H1 (cell line): ENCODE results near the gene UGT1A8. TPM values are rescaled to one million over a fixed set of nuclear protein-coding genes. Genes with fewer than 3 reads are reported as not detected.

ENCODE experiments used
- CTCF ChIA-PET: fragments of 300-600 bp; sonication (Branson Sonifier 250); formaldehyde crosslinking; loops from one replicate; lab custom pipeline; 2021; ENCODE audit not compliant: partially characterized antibody; lab: Charles Lee
- POLR2A ChIA-PET: fragments of 300-600 bp; sonication (Branson Sonifier 250); formaldehyde crosslinking; loops from one replicate; lab custom pipeline; 2021; ENCODE audit warnings: inconsistent platforms; ENCODE audit not compliant: partially characterized antibody; lab: Charles Lee
- DNase-seq, 2 experiments: peaks; one replicate each; pipeline versions ENCODE4 v3.0.0 to v3.0.0-alpha.2; 2010 to 2022; ENCODE audit warnings: low spot score in 2 of 2, low read depth in 1 of 2, mixed read lengths in 1 of 2
- FAIRE-seq: peaks from 2 replicates; lab custom pipeline; 2011; peaks lifted over from hg19 to GRCh38; lab: Jason Lieb, UNC
- H2AFZ ChIP-seq: 2 replicates; pipeline ENCODE4 v1.8.1; 2012; ENCODE audit warnings: low read length, inconsistent platforms
- H2AK5ac ChIP-seq: 2 replicates; pipeline ENCODE4 v1.6.1; 2013; ENCODE audit warnings: low read depth, low read length
- H2BK120ac ChIP-seq: replicated peaks from 2 replicates; pipeline ENCODE3; 2013; ENCODE audit warnings: low read depth, low read length, inconsistent platforms
- H2BK12ac ChIP-seq: 2 replicates; pipeline ENCODE4 v1.6.1; 2013; ENCODE audit warnings: low read depth, low read length
- H2BK15ac ChIP-seq: 2 replicates; pipeline ENCODE4 v1.6.1; 2013; ENCODE audit warnings: low read length
- H2BK20ac ChIP-seq: 2 replicates; pipeline ENCODE4 v1.6.1; 2013; ENCODE audit warnings: low read length
- H2BK5ac ChIP-seq: 2 replicates; pipeline ENCODE4 v1.6.1; 2013; ENCODE audit warnings: low read depth, low read length
- H3K14ac ChIP-seq: 2 replicates; pipeline ENCODE4 v1.6.1; 2013; ENCODE audit warnings: inconsistent platforms; ENCODE audit not compliant: insufficient read length
- H3K18ac ChIP-seq: 2 replicates; pipeline ENCODE4 v1.6.1; 2013; ENCODE audit warnings: low read length; ENCODE audit errors: extremely low read depth
- H3K23ac ChIP-seq: 2 replicates; pipeline ENCODE4 v1.6.1; 2013; ENCODE audit warnings: inconsistent platforms; ENCODE audit not compliant: insufficient read length
- H3K23me2 ChIP-seq: 2 replicates; pipeline ENCODE4 v1.6.1; 2013; ENCODE audit warnings: low read depth, low read length
- H3K27ac ChIP-seq: 2 replicates; pipeline ENCODE4 v1.6.1; 2011; ENCODE audit warnings: low read depth, low read length, inconsistent platforms
- H3K27me3 ChIP-seq, 4 experiments: replicated peaks in 1 of 4; 1 replicate in 1 of 4; 2 replicates in 3 of 4; pipeline versions ENCODE4 v1.6.1 to v1.8.1; 2011 to 2013; ENCODE audit warnings: low read length in 3 of 4, mild to moderate bottlenecking in 3 of 4, inconsistent platforms in 2 of 4, mixed read lengths in 2 of 4, moderate library complexity in 1 of 4; ENCODE audit not compliant: control insufficient read depth in 3 of 4, insufficient read depth in 3 of 4; ENCODE audit errors: extremely low read depth in 1 of 4
- H3K36me3 ChIP-seq, 4 experiments: 2 replicates each; pipeline versions ENCODE4 v1.6.1 to v1.8.1; 2011 to 2013; ENCODE audit warnings: mild to moderate bottlenecking in 4 of 4, low read length in 3 of 4, moderate library complexity in 2 of 4, control low read depth in 1 of 4, inconsistent platforms in 1 of 4; ENCODE audit not compliant: insufficient read depth in 4 of 4, control insufficient read depth in 2 of 4
- H3K4ac ChIP-seq: replicated peaks from 2 replicates; pipeline ENCODE3; 2013; ENCODE audit warnings: low read length, low read depth, mixed read lengths, inconsistent platforms; ENCODE audit not compliant: insufficient read length
- H3K4me1 ChIP-seq, 4 experiments: replicated peaks in 1 of 4; 1 replicate in 1 of 4; 2 replicates in 3 of 4; pipeline versions ENCODE4 v1.6.1 to v1.8.1; 2011 to 2013; ENCODE audit warnings: low read length in 3 of 4, inconsistent platforms in 2 of 4, mixed read lengths in 1 of 4; ENCODE audit not compliant: insufficient read depth in 4 of 4, control insufficient read depth in 3 of 4
- H3K4me2 ChIP-seq, 2 experiments: 2 replicates each; pipeline versions ENCODE4 v1.6.1 to v1.8.1; 2011 to 2013; ENCODE audit warnings: low read depth in 2 of 2, low read length in 2 of 2, control low read depth in 1 of 2, inconsistent platforms in 1 of 2, mild to moderate bottlenecking in 1 of 2; ENCODE audit not compliant: insufficient read depth in 1 of 2
- H3K4me3 ChIP-seq, 4 experiments: fragments of 200-600, 300-600 bp in 1 of 4; sonication (generic), shearing (Covaris generic), sonication (Bioruptor Twin) in 1 of 4; 2 replicates each; pipeline versions ENCODE4 v1.5.1 to v1.8.1; 2011 to 2016; ENCODE audit warnings: low read length in 4 of 4, low read depth in 3 of 4, control low read depth in 2 of 4, inconsistent platforms in 2 of 4, mild to moderate bottlenecking in 2 of 4, mixed read lengths in 1 of 4, moderate library complexity in 1 of 4; ENCODE audit not compliant: insufficient read depth in 2 of 4; ENCODE audit errors: extremely low read depth in 1 of 4
- H3K56ac ChIP-seq: replicated peaks from 2 replicates; pipeline ENCODE3; 2013; ENCODE audit warnings: low read depth, mild to moderate bottlenecking, mixed read lengths, low read length, inconsistent platforms; ENCODE audit not compliant: insufficient read length
- H3K79me1 ChIP-seq: 2 replicates; pipeline ENCODE4 v1.6.1; 2013; ENCODE audit warnings: low read depth, low read length, control low read depth
- H3K79me2 ChIP-seq, 2 experiments: 2 replicates each; pipeline versions ENCODE4 v1.6.1 to v1.8.1; 2012 to 2013; ENCODE audit warnings: low read length in 2 of 2, mild to moderate bottlenecking in 2 of 2, inconsistent platforms in 1 of 2; ENCODE audit not compliant: insufficient read depth in 2 of 2, control insufficient read depth in 1 of 2
- H3K9ac ChIP-seq, 4 experiments: replicated peaks in 1 of 4; 1 replicate in 1 of 4; 2 replicates in 3 of 4; pipeline versions ENCODE4 v1.6.1 to v1.8.1; 2011 to 2013; ENCODE audit warnings: low read depth in 3 of 4, low read length in 3 of 4, control low read depth in 2 of 4, mild to moderate bottlenecking in 2 of 4, moderate library complexity in 2 of 4, inconsistent platforms in 1 of 4; ENCODE audit errors: extremely low read depth in 1 of 4
- H3K9me3 ChIP-seq, 2 experiments: 2 replicates each; pipeline versions ENCODE4 v1.6.1 to v1.8.1; 2012 to 2013; ENCODE audit warnings: mild to moderate bottlenecking in 2 of 2, moderate library complexity in 2 of 2, control low read depth in 1 of 2, inconsistent platforms in 1 of 2, low read depth in 1 of 2, low read length in 1 of 2, mixed read lengths in 1 of 2; ENCODE audit not compliant: insufficient read depth in 2 of 2
- H4K20me1 ChIP-seq, 2 experiments: replicated peaks in 1 of 2; 2 replicates each; pipeline versions ENCODE3 to v1.8.1; 2011 to 2013; ENCODE audit warnings: inconsistent platforms in 2 of 2, low read length in 2 of 2, mild to moderate bottlenecking in 1 of 2; ENCODE audit not compliant: insufficient read depth in 2 of 2, control insufficient read depth in 1 of 2
- H4K5ac ChIP-seq: 2 replicates; pipeline ENCODE4 v1.6.1; 2013; ENCODE audit warnings: low read length, low read depth, mixed read lengths, inconsistent platforms; ENCODE audit not compliant: insufficient read length
- H4K8ac ChIP-seq: 2 replicates; pipeline ENCODE4 v1.8.0; 2013; ENCODE audit warnings: mild to moderate bottlenecking, moderate library complexity, low read length, inconsistent platforms; ENCODE audit not compliant: insufficient read depth; ENCODE audit errors: extremely low read depth
- H4K91ac ChIP-seq: replicated peaks from 2 replicates; pipeline ENCODE3; 2013; ENCODE audit warnings: low read length, mixed read lengths, inconsistent platforms; ENCODE audit not compliant: insufficient read length
- BRCA1 ChIP-seq: IDR thresholded peaks from 2 replicates; pipeline ENCODE4 v1.6.1; 2012; ENCODE audit warnings: low read depth, low read length, improper control_type of control experiment
- CREB1 ChIP-seq: IDR thresholded peaks from 2 replicates; pipeline ENCODE4 v1.6.1; 2012; ENCODE audit warnings: inconsistent platforms
- MAFK ChIP-seq: IDR thresholded peaks from 2 replicates; pipeline ENCODE4 v1.6.1; 2012; ENCODE audit warnings: low read depth, mild to moderate bottlenecking, improper control_type of control experiment, low read length
- POU5F1 ChIP-seq: IDR thresholded peaks from 2 replicates; pipeline ENCODE4 v1.6.1; 2011; ENCODE audit warnings: low read depth, mild to moderate bottlenecking, low read length, moderate library complexity
- RXRA ChIP-seq: IDR thresholded peaks from 2 replicates; pipeline ENCODE4 v1.6.1; 2011; ENCODE audit warnings: low read depth, mild to moderate bottlenecking, low read length, moderate library complexity; ENCODE audit not compliant: insufficient read depth
- TBP ChIP-seq: IDR thresholded peaks from 2 replicates; pipeline ENCODE4 v1.6.1; 2011; ENCODE audit warnings: low read depth, low read length, improper control_type of control experiment
- YY1 ChIP-seq: IDR thresholded peaks from 2 replicates; pipeline ENCODE4 v1.6.1; 2011; ENCODE audit warnings: low read depth, mild to moderate bottlenecking, low read length
- WGBS, 2 experiments: shearing (Covaris generic) in 1 of 2; methylation state at CpG; one replicate each; pipeline versions ENCODE4 v1.1.6 to v1.1.7; 2013 to 2015; ENCODE audit warnings: low lambda C conversion rate in 2 of 2, mixed read lengths in 2 of 2, inconsistent platforms in 1 of 2, low coverage in 1 of 2, missing lambda C conversion rate in 1 of 2; ENCODE audit not compliant: insufficient replicate concordance in 2 of 2, insufficient coverage in 1 of 2, insufficient read length in 1 of 2; ENCODE audit errors: extremely low coverage in 1 of 2, missing lambda C conversion rate in 1 of 2; 5-methylcytosine and 5-hydroxymethylcytosine counted together
- polyA plus RNA-seq, 7 experiments: library from polyadenylated mRNA; depleted of rRNA in 3 of 7; stranded (reverse) in 5 of 7; unstranded in 2 of 7; fragments of >200 nt in 5 of 7; fragments of 200-250 nt in 2 of 7; gene quantifications; 1 replicate in 5 of 7; 2 replicates in 1 of 7; 4 replicates in 1 of 7; pipeline versions ENCODE4 v1.2.1 to v1.2.3, GENCODE V29; 2011 to 2013; ENCODE audit warnings: missing spikeins in 2 of 7, mixed read lengths in 2 of 7
- total RNA-seq: library from RNA; stranded (reverse); fragmentation: NEBNext Ultra II Directional; extraction: Animal tissue kit (Norgen Biotek cat#: 25700); gene quantifications from 2 replicates; pipeline ENCODE4 v1.2.1, GENCODE V29; 2021

UGT1A8 gene
- total and polyA plus RNA-seq, 2 of the 8 experiments (the other 6 are each of a cell fraction or from before 2014, with no cell fraction given), result not detected

DNA sequence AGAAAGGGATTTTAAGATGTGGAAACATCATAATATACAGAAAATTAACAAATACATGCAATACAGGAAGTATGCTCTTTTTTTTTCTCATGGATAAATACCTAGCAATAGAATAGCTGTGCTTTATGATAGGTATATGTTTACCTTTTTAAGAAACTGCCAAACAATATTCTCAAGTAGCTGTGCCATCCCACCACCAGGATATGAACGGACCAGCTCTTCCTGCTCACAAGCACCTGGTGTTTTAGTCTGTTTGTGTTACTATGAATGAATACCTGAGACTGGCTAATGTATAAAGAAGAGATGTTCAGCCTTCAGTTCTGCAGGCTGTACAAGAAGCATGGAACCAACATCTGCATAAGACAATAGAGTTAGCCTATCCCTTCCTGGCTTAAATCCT lies 19.9 kb upstream of the UGT1A8 start:
- no peak overlapping the region for H4K8ac ChIP-seq
- no peak overlapping the region for H2AFZ ChIP-seq
- H2BK12ac ChIP-seq, result no peak overlapping the region
- no peak overlapping the region for H3K18ac ChIP-seq
- H2BK120ac ChIP-seq, result no peak overlapping the region
- no peaks in the 10 kb centered on the region for H3K36me3 ChIP-seq
- H4K5ac ChIP-seq, result no peak overlapping the region
- H2BK5ac ChIP-seq, result no peak overlapping the region
- no peak overlapping the region for H3K14ac ChIP-seq
- no peaks in the 10 kb centered on the region for H3K4me1 ChIP-seq
- H3K79me2 ChIP-seq, result no peaks in the 10 kb centered on the region
- H3K9me3 ChIP-seq, result peaks cover 2 to 7% of the 10 kb centered on the region in 2 experiments; a peak in 1 of 4 replicates
- H3K23ac ChIP-seq, result no peak overlapping the region
- H3K56ac ChIP-seq, result no peak overlapping the region
- H4K20me1 ChIP-seq, result no peaks in the 10 kb centered on the region
- no peak overlapping the region for H3K4me3 ChIP-seq
- H2BK20ac ChIP-seq, result no peak overlapping the region
- no peak for FAIRE-seq
- no peak overlapping the region for H2BK15ac ChIP-seq
- ChIA-PET CTCF (interaction anchor here (1.3 kb wide), 1 partner anchor 46 kb away, joined by 6 read pairs; no protein-coding TSS in a partner anchor), POLR2A (no interaction called here)
- H3K79me1 ChIP-seq, result no peaks in the 10 kb centered on the region
- DNase-seq, result no peak
- no peak overlapping the region for H3K4ac ChIP-seq
- H2AK5ac ChIP-seq, result no peak overlapping the region
- H3K4me2 ChIP-seq, result no peak overlapping the region
- H3K27me3 ChIP-seq, result no peaks in the 10 kb centered on the region
- no peaks in the 10 kb centered on the region for H3K23me2 ChIP-seq
- WGBS, 2 experiments, result 83% methylated on average over 1 of the region's 1 CpG; no CpG with 5 or more reads in 1 of the 2 experiments
- H3K27ac ChIP-seq, result no peak overlapping the region
- no peak overlapping the region for H4K91ac ChIP-seq
- no peak overlapping the region for H3K9ac ChIP-seq
- TF ChIP-seq RXRA (no peak), MAFK (no peak), POU5F1 (no peak), CREB1 (no peak), BRCA1 (no peak), TBP (no peak), YY1 (no peak)
